ENCODE results near the gene HOXA9. TPM values are rescaled to one million over a fixed set of nuclear protein-coding genes. Genes with fewer than 3 reads are reported as not detected.

HOXA9 gene
- polyA plus RNA-seq, 1 donor from 2014 or later: not detected

DNA sequence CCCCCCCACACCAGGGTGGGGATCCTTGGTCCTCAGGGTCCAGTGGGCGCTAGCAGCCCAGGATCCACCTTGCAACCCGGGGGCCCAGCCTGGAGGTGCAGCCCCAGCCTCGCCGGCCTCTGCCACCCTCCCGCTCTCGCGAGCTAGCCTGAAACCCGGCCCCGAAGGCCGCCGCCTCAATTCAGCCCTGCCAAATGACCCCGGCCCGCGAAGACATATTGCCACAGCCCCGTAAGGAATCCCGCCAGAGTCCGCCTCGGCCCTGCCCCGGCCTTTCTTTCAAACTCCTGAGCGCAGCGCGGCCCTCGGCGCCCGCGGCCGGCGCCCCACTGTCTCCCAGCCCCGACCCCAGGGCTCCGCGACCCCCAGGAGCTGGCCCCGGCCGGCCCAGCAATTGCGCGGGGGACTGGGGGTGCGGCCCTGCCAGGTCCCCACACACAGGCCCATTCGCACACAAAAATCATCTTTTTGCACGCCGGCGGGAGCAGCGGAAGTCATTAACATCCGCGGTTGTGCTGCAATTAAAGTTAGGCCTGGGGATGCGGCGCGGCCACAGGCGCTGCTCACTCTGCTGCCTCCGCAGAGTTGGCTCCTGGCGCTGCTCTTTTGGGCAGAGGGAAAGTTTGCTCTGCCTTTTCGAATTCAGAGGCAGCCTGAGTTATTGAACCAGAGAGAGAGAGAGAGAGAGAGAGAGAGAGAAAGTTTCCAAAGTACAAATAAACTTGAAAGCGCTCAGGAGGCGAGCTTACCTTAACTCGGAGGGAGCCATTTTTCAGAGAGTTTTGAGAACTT, 25.8 kb downstream of the HOXA9 start:
- H3K27ac ChIP-seq (ENCODE audit: low read length): no peak overlapping the region
- no peaks in the 10 kb centered on the region for H3K36me3 ChIP-seq (ENCODE audit: insufficient read depth, low read length)
- H2AFZ ChIP-seq (ENCODE audit: low read depth, low read length): no peak overlapping the region
- no peak for TF ChIP-seq SMC3 (conservative IDR thresholded peaks at IDR 0.05; ENCODE audit: poor library complexity)
- TF ChIP-seq, protein P1, sequence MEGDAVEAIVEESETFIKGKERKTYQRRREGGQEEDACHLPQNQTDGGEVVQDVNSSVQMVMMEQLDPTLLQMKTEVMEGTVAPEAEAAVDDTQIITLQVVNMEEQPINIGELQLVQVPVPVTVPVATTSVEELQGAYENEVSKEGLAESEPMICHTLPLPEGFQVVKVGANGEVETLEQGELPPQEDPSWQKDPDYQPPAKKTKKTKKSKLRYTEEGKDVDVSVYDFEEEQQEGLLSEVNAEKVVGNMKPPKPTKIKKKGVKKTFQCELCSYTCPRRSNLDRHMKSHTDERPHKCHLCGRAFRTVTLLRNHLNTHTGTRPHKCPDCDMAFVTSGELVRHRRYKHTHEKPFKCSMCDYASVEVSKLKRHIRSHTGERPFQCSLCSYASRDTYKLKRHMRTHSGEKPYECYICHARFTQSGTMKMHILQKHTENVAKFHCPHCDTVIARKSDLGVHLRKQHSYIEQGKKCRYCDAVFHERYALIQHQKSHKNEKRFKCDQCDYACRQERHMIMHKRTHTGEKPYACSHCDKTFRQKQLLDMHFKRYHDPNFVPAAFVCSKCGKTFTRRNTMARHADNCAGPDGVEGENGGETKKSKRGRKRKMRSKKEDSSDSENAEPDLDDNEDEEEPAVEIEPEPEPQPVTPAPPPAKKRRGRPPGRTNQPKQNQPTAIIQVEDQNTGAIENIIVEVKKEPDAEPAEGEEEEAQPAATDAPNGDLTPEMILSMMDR (IDR thresholded peaks at IDR 0.05; ENCODE audit: poor library complexity, severe bottlenecking): no peak
- TF ChIP-seq EZH2 (IDR thresholded peaks at IDR 0.05; ENCODE audit: borderline replicate concordance, insufficient read depth, low read length, poor library complexity, severe bottlenecking): no peak
- TF ChIP-seq, protein P2, sequence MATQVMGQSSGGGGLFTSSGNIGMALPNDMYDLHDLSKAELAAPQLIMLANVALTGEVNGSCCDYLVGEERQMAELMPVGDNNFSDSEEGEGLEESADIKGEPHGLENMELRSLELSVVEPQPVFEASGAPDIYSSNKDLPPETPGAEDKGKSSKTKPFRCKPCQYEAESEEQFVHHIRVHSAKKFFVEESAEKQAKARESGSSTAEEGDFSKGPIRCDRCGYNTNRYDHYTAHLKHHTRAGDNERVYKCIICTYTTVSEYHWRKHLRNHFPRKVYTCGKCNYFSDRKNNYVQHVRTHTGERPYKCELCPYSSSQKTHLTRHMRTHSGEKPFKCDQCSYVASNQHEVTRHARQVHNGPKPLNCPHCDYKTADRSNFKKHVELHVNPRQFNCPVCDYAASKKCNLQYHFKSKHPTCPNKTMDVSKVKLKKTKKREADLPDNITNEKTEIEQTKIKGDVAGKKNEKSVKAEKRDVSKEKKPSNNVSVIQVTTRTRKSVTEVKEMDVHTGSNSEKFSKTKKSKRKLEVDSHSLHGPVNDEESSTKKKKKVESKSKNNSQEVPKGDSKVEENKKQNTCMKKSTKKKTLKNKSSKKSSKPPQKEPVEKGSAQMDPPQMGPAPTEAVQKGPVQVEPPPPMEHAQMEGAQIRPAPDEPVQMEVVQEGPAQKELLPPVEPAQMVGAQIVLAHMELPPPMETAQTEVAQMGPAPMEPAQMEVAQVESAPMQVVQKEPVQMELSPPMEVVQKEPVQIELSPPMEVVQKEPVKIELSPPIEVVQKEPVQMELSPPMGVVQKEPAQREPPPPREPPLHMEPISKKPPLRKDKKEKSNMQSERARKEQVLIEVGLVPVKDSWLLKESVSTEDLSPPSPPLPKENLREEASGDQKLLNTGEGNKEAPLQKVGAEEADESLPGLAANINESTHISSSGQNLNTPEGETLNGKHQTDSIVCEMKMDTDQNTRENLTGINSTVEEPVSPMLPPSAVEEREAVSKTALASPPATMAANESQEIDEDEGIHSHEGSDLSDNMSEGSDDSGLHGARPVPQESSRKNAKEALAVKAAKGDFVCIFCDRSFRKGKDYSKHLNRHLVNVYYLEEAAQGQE (IDR thresholded peaks at IDR 0.05; ENCODE audit: borderline replicate concordance): no peak
- no peak for TF ChIP-seq POLR2AphosphoS5 (IDR thresholded peaks at IDR 0.05)
- no peak for TF ChIP-seq MXI1 (conservative IDR thresholded peaks at IDR 0.05; ENCODE audit: poor library complexity, severe bottlenecking)
- no peak for TF ChIP-seq TAF1 (IDR thresholded peaks at IDR 0.05; ENCODE audit: low read depth)
- TF ChIP-seq RAD21 (conservative IDR thresholded peaks at IDR 0.05): no peak
- no peak for TF ChIP-seq EP300 (conservative IDR thresholded peaks at IDR 0.05; ENCODE audit: poor library complexity, severe bottlenecking)
- H3K9me3 ChIP-seq (ENCODE audit: low read length): peaks cover 16% of the 10 kb centered on the region
- H3K27me3 ChIP-seq (ENCODE audit: insufficient read depth, low read depth, low read length): peaks cover 100% of the 10 kb centered on the region
- no peak overlapping the region for H3K4me2 ChIP-seq (ENCODE audit: low read length)
- H4K20me1 ChIP-seq (ENCODE audit: insufficient read depth): no peaks in the 10 kb centered on the region
- no peaks in the 10 kb centered on the region for H3K79me2 ChIP-seq (replicated peaks; ENCODE audit: insufficient read depth, low read length)
- H3K4me3 ChIP-seq (ENCODE audit: low read length): no peak overlapping the region
- no peaks in the 10 kb centered on the region for H3F3A ChIP-seq (ENCODE audit: insufficient read depth, low read length, poor library complexity, severe bottlenecking)
- H3K9me2 ChIP-seq (ENCODE audit: insufficient read depth, low read length): no peaks in the 10 kb centered on the region
- H3K9ac ChIP-seq (ENCODE audit: low read length): no peak overlapping the region

DNA sequence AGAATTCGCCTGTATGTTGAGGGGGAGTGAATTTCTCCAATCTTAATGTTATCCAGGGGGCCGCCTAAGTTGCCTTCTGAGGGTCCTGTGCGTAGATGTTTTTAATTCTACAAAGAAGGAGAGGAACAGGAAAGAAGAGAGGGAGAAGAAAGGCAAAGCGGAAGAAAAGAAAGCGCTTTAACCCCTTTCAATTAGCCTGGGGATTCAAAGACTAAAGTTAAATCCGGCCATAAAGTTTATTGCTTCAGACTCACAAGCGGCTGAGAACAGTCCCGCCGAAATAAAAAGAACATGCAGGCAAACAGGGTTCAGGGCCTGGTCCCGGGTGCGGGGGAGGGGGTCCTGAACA, 26.4 kb downstream of the HOXA9 start:
- Histone ChIP-seq H3K4me2 (ENCODE audit: low read length) (no peak overlapping the region), H3F3A (ENCODE audit: insufficient read depth, low read length, poor library complexity, severe bottlenecking) (no peaks in the 10 kb centered on the region), H3K9me2 (ENCODE audit: insufficient read depth, low read length) (no peaks in the 10 kb centered on the region), H2AFZ (ENCODE audit: low read depth, low read length) (no peak overlapping the region), H4K20me1 (ENCODE audit: insufficient read depth) (no peaks in the 10 kb centered on the region), H3K36me3 (ENCODE audit: insufficient read depth, low read length) (no peaks in the 10 kb centered on the region), H3K27me3 (ENCODE audit: insufficient read depth, low read depth, low read length) (peaks cover 100% of the 10 kb centered on the region), H3K4me3 (ENCODE audit: low read length) (no peak overlapping the region), H3K9ac (ENCODE audit: low read length) (no peak overlapping the region), H3K79me2 (replicated peaks; ENCODE audit: insufficient read depth, low read length) (no peaks in the 10 kb centered on the region), H3K27ac (ENCODE audit: low read length) (no peak overlapping the region), H3K9me3 (ENCODE audit: low read length) (peaks cover 11% of the 10 kb centered on the region)
- TF ChIP-seq RAD21 (conservative IDR thresholded peaks at IDR 0.05): no peak
- TF ChIP-seq EZH2 (IDR thresholded peaks at IDR 0.05; ENCODE audit: borderline replicate concordance, insufficient read depth, low read length, poor library complexity, severe bottlenecking): no peak
- TF ChIP-seq, protein P2 (IDR thresholded peaks at IDR 0.05; ENCODE audit: borderline replicate concordance): no peak
- no peak for TF ChIP-seq SMC3 (conservative IDR thresholded peaks at IDR 0.05; ENCODE audit: poor library complexity)
- TF ChIP-seq POLR2AphosphoS5 (IDR thresholded peaks at IDR 0.05): no peak
- no peak for TF ChIP-seq TAF1 (IDR thresholded peaks at IDR 0.05; ENCODE audit: low read depth)

Data from neural cell (in vitro differentiated cells).